A673 (cell line): ENCODE data around the gene OR51V1. TPM values are rescaled to one million over a fixed set of nuclear protein-coding genes. Genes with fewer than 3 reads are reported as not detected.

Experiments
- BruUV-seq: library from RNA; stranded (reverse); fragments of 400-500 nt; replicated peaks from 2 replicates; lab custom pipeline; 2021; lab: Mats Ljungman, UMichigan
- CTCF ChIA-PET: fragments of 300-600 bp; sonication (Branson Sonifier 250); formaldehyde crosslinking; loops from one replicate; lab custom pipeline; 2022; ENCODE audit warnings: antibody characterized with exemption; lab: Charles Lee
- POLR2A ChIA-PET: fragments of 300-600 bp; sonication (Branson Sonifier 250); formaldehyde crosslinking; loops from one replicate; lab custom pipeline; 2022; ENCODE audit warnings: antibody characterized with exemption; ENCODE audit not compliant: low non-redundant PET; lab: Charles Lee
- DNase-seq: peaks from one replicate; pipeline ENCODE4 v3.0.0-alpha.2; 2015; ENCODE audit warnings: low spot score
- H3K27ac ChIP-seq: fragments of 200-600 bp; sonication (generic); 2 replicates; pipeline ENCODE4 v1.5.1; 2016; ENCODE audit warnings: mixed run types, low read depth, mild to moderate bottlenecking, mixed read lengths, antibody characterized with exemption, low read length; ENCODE audit not compliant: poor library complexity, severe bottlenecking
- H3K27me3 ChIP-seq: fragments of 200-600 bp; sonication (generic); replicated peaks from 2 replicates; pipeline ENCODE4 v1.6.1; 2017; ENCODE audit warnings: mixed run types, low read depth, mild to moderate bottlenecking, mixed read lengths, antibody characterized with exemption, low read length; ENCODE audit not compliant: insufficient read depth, poor library complexity
- H3K36me3 ChIP-seq: fragments of 200-600 bp; sonication (generic); 2 replicates; pipeline ENCODE4 v1.6.1; 2016; ENCODE audit warnings: mixed run types, mild to moderate bottlenecking, mixed read lengths, antibody characterized with exemption, low read length; ENCODE audit not compliant: insufficient read depth, poor library complexity, severe bottlenecking
- H3K4me1 ChIP-seq: fragments of 200-600 bp; sonication (generic); 2 replicates; pipeline ENCODE4 v1.6.1; 2017; ENCODE audit warnings: mixed run types, mild to moderate bottlenecking, mixed read lengths, antibody characterized with exemption, low read length; ENCODE audit not compliant: insufficient read depth, poor library complexity, severe bottlenecking
- H3K4me3 ChIP-seq: fragments of 200-600 bp; sonication (generic); 2 replicates; pipeline ENCODE4 v1.5.1; 2016; ENCODE audit warnings: low read depth, mixed run types, mild to moderate bottlenecking, mixed read lengths, low read length; ENCODE audit not compliant: poor library complexity, severe bottlenecking
- H3K9me3 ChIP-seq: fragments of 200-600 bp; sonication (generic); 2 replicates; pipeline ENCODE4 v1.6.1; 2016; ENCODE audit warnings: mixed run types, low read depth, mild to moderate bottlenecking, mixed read lengths, antibody characterized with exemption, low read length; ENCODE audit not compliant: poor library complexity, severe bottlenecking
- CTCF ChIP-seq: fragments of 300-800, 200-600 bp; sonication (generic); conservative IDR thresholded peaks from 2 replicates; pipeline ENCODE4 v1.5.1; 2017; ENCODE audit warnings: low read depth, mild to moderate bottlenecking, antibody characterized with exemption, low read length, moderate library complexity, mixed read lengths
- EZH2 ChIP-seq: fragments of 200-600 bp; sonication (generic); IDR thresholded peaks from 2 replicates; pipeline ENCODE4 v1.6.1; 2017; ENCODE audit warnings: borderline replicate concordance, low read depth, mild to moderate bottlenecking, mixed read lengths, antibody characterized with exemption, low read length; ENCODE audit not compliant: poor library complexity, severe bottlenecking
- intact Hi-C: fragments of 100-400 bp; cut with micrococcal nuclease; formaldehyde crosslinking; loops from one replicate; pipeline ENCODE4 v1.10.0; 2022; ENCODE audit not compliant: unreplicated experiment
- total RNA-seq: library from RNA; stranded (reverse); gene quantifications from 2 replicates; pipeline ENCODE4 v1.2.3, GENCODE V29; 2021

Gene OR51V1
- total RNA-seq, 1 experiment from 2014 or later = not detected

- H3K27me3 ChIP-seq = no peaks in the 10 kb centered on the region
- intact Hi-C loops = no loop called here
- TF ChIP-seq CTCF (no peak), EZH2 (no peak)
- CTCF ChIA-PET = no interaction called here
- POLR2A ChIA-PET = no interaction called here
- H3K27ac ChIP-seq = no peak overlapping the region
- no peaks in the 10 kb centered on the region for H3K9me3 ChIP-seq
- no peak for DNase-seq
- H3K4me3 ChIP-seq = no peak overlapping the region
- no TSS peak for BruUV-seq
- H3K36me3 ChIP-seq = no peaks in the 10 kb centered on the region
- no peaks in the 10 kb centered on the region for H3K4me1 ChIP-seq
Observed at GRCh38 chr11:5232176-5232575, 31.7 kb upstream of the OR51V1 start.

DNA sequence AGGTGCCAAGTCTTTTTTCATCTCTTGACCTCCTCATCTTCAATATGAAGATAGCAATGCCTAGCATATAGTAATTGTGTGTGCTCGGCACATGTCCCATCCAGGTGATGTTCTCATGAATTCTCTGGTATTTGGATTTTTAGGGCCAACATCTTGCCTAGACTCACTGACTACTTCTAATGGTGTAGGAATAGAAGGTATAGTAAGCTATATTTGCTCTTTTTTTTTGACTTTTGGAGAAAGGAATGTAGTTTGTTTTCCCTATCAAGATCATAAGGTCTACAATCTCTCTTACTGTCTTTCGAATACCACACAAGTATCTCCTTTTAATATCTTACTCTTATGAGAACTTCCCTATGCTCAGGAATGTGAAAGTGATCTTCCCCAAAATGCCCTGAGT lies 30.6 kb upstream of the OR51V1 start:
- CTCF ChIA-PET = no interaction called here
- no peak for DNase-seq

GRCh38 chr11:5230266-5230665 lies 29.8 kb upstream of the OR51V1 start:
- Histone ChIP-seq H3K4me1 (no peaks in the 10 kb centered on the region), H3K27me3 (no peaks in the 10 kb centered on the region), H3K9me3 (no peaks in the 10 kb centered on the region), H3K27ac (no peak overlapping the region), H3K36me3 (no peaks in the 10 kb centered on the region), H3K4me3 (no peak overlapping the region)
- ChIA-PET CTCF (no interaction called here), POLR2A (no interaction called here)
- no TSS peak for BruUV-seq
- no peak for DNase-seq
- TF ChIP-seq CTCF (no peak), EZH2 (no peak)
- intact Hi-C loops = no loop called here

More for the DNA sequence above, 30.6 kb upstream of the OR51V1 start:
- Histone ChIP-seq H3K9me3 (no peaks in the 10 kb centered on the region), H3K4me3 (no peak overlapping the region), H3K27me3 (no peaks in the 10 kb centered on the region), H3K27ac (no peak overlapping the region), H3K36me3 (no peaks in the 10 kb centered on the region), H3K4me1 (no peaks in the 10 kb centered on the region)
- TF ChIP-seq EZH2 (no peak), CTCF (no peak)
- intact Hi-C loops = no loop called here
- POLR2A ChIA-PET = no interaction called here
- BruUV-seq = no TSS peak
